HUDEP-2 (cell line): Measurements from ENCODE around the gene NOP14.
"Not testable (repeated sequence)": the region's sequence is repeated elsewhere in the genome, so short reads cannot be mapped to it uniquely, and the experiment has no call there.

ENCODE experiments used
- DNase-seq, 76 experiments: peaks; one replicate each; lab custom pipeline; 2025; ENCODE audit not compliant: unreplicated experiment in 76 of 76; lab: John Stamatoyannopoulos, UW

NOP14 gene

DNA sequence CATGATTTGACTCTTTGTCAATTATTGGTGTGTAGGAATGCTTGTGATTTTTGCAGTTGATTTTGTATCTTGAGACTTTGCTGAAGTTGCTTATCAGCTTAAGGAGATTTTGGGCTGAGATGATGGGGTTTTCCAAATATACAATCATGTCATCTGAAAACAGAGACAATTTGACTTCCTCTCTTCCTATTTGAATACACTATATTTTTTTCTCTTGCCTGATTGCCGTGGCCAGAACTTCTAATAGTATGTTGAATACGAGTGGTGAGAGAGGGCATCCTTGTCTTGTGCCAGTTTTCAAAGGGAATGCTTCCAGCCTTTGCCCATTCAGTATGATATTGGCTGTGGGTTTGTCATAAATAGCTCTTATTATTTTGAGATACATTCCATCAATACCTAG lies 44.9 kb downstream of the NOP14 start:
- DNase-seq: not testable (repeated sequence)

DNA sequence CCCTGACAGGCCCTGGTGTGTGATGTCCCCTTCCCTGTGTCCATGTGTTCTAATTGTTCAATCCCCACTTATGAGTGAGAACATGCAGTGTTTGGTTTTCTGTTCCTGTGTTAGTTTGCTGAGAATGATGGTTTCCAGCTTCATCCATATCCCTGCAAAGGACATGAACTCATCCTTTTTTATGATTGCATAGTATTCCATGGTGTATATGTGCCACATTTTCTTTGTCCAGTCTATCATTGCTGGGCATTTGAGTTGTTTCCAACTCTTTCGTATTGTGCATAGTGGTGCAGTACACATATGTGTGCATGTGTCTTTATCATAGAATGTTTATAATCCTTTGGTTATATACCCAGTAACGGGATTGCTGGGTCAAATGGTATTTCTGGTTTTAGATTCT lies 46.5 kb downstream of the NOP14 start:
- not testable (repeated sequence) for DNase-seq

DNA sequence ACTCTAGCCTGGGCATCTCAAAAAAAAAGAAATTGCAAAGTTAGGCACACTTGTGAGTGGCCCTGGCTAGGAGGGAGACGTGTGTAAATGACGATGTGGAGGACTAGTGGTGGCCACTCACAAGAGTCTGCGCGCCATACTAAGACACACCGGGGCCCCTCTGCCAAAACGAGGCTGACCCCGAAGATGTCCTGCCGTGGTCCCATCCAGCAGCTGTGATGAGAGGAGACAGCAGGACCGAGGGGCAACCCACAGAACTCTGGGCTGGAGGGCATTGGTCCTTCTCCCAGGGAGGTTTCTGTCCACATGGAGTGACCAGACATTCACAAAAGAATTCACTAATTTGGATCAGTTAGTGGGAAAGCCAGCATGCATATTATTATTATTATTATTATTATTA lies 47.4 kb downstream of the NOP14 start:
- no peak for DNase-seq

- no peak for DNase-seq
Observed at GRCh38 chr4:2914256-2915126, 48.7 kb downstream of the NOP14 start.

GRCh38 chr4:2913168-2913567 lies 50.0 kb downstream of the NOP14 start:
- DNase-seq: no peak

GRCh38 chr4:2911868-2912267 lies 51.3 kb downstream of the NOP14 start:
- DNase-seq: no peak

DNA sequence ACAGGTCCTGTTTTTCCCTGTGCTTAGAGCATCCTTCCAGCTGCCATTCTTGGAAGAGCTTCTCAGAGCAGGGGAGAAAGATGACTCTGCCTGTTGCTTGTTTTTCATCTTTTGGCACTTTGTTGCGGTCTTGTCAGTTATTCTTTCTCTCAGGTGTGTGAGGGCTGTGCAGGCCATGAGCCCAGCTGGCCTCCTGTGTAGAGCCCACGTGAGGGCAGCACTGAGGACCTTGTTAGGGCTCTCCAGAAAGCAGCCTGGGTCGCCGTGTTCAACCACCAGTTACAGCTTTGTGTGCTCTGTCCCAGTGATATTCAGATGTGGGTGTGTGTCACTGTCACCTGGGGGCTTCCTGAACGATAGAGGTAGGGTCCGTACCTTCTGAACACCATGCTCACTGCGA lies 52.8 kb downstream of the NOP14 start:
- DNase-seq: no peak

GRCh38 chr4:2909583-2909982 lies 53.6 kb downstream of the NOP14 start:
- DNase-seq: no peak

DNA sequence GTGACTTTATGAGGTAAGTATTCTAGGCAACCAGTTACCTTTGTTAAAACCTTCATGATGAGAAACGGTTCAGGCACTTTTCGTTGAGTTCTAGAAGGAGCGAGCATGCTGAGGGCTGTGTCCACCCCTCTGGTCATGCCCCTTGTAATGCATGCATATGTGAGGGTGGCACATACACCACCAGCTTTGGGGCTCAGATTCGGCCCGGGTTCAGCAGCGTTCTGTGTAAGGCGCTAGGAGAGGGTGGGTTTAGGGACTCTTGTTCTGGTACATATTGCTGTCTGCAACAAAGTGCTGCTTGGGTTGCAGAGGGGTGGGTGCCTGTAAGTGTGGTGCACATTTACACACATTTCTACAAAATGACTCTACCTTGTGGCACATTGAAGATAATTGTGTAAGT lies 54.5 kb downstream of the NOP14 start:
- DNase-seq: no peak

GRCh38 chr4:2907706-2908293 lies 55.4 kb downstream of the NOP14 start:
- DNase-seq: no peak

DNA sequence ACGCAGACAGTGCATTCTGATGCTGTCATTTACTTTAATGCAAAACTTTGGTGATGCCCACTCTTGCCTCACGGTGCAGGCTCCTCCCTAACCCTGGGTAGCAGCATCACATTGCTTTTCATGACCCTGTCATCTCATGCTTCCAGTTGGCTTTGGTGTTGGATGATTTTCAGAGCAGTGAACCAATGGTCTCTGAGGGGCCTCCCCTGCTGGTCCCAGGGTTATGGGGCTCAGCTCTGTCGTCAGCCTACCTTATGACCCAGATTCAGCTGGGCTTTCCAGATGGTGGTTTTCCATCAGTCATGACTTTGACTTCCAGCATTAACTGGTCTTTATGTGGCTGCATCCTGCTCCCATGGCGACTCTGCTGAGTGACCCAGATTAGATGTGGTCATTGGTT lies 56.0 kb downstream of the NOP14 start:
- no peak for DNase-seq

DNA sequence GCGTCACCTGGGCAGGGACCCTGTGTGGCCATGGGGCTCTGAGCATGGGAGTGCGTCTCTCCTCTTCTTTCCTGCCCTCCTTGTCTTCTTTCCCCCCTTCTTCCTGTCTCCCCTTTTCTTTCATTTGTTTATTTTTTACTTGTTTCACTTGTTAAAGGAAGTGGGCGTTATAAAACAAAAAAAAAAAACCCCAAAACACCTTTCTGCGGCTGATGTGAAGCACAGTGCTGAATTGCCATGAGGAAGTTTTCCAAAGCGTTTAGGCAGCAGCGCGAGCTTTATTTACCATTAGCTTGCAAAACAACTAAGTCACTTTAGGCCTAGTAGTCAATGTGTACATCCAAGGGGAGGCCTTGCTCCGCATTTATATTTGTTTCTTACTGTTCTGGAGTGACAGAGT lies 57.0 kb downstream of the NOP14 start:
- no peak for DNase-seq

DNA sequence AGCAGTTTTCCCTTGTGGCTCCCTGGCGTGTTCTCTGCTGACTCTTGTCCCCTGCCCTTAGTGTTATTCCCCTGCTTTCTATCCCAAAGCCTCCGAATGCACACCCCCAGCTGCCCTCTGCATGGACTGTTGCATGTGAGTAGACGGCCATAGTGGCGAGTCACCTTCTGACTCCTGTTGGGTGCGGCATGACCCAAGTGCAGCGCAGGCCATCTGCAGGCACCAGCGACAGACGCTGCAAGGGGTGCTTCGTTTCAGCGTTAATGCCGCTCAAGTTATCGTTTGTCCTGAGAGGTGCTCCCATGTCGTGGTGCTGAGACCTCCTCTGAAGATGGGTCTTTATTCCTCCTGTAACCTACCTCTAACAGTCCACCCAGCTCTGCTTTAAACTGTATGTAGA lies 57.7 kb downstream of the NOP14 start:
- DNase-seq: no peak

GRCh38 chr4:2902126-2902525 lies 61.1 kb downstream of the NOP14 start:
- DNase-seq: no peak

- no peak for DNase-seq
Observed at GRCh38 chr4:2901186-2901585, 62.0 kb downstream of the NOP14 start.

DNA sequence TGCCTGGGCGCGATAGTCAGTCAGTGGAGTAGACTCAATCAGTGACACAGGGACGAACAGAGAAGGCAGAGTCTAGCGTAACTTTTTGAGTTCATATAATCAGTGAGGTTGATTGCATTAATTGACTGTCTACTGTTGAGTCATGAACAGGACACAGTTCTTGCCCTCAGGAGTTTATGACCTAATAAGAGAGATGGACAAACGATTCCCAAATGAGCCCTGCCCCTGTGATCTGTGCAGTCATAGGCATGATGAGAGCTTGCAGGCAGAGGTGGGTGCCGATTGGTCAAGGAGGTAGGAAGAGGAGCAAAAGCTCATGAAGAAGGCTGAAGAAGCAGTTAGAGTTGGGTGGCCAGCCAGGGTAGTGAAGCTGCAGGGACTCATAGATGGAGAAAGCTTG lies 62.5 kb downstream of the NOP14 start:
- no peak for DNase-seq

DNA sequence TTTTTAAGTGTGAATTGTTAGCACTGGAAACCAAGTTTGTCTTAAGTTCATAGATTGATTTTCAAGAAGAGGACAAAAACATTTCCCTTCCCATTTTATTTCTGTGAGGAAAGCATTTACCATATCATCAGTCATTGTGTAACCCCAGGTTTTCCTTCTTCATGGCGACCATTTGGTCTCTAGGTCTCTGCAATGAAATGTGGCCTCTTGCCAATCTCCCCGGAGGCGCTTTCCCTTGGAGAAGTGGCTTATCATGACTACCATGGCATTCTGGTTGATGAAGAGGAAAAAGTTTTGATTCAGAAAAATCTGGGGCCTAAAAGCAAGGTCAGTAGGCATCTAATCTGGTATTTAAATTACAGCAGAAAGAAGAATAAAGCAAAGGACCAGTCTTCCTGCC lies 65.2 kb downstream of the NOP14 start:
- no peak for DNase-seq

DNA sequence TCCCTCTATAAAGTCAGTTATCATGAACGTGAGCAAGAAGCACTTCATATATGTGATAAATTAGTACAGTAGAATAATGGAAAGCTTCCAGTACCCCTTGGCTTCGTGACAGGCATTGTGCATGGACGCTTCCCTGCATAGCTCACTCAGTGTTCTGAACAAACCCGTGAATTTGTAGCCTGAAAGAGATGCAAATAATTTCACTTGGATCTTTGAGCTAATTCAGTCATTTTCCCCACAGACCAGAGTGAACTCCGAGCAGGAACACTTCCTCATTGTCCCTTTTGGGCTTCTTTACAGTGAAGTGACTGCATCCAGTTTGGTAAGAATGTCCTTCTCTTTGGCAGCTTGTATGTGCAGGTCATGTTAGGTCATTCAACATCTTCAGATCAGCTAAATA lies 69.4 kb downstream of the NOP14 start:
- DNase-seq: no peak

GRCh38 chr4:2891294-2891693 lies 71.9 kb downstream of the NOP14 start:
- DNase-seq: no peak

DNA sequence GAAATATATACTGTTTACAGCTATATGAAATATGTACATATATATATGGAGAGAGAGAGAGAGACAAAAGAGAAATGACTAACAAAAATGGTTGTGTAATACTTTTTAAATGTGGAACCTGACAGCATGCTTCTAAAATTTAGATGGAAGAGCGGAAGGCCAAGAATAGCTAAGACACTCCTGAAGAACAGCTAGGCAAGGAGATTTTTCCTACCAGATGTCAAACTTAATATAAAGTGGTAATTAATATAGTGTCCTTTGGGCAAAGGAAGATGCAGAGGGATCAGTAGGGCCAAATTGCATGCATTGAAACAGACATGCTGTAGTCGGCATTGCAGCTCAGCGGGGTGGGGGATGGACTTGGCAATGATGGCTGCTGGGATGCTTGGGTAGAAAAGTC lies 74.3 kb downstream of the NOP14 start:
- DNase-seq: no peak
